HepG2 (cell line): ENCODE measurements around the gene WDR87.

Source experiments
- ATF7 ChIP-seq, 2 experiments: fragments of 450-650 bp in 1 of 2; sonication (generic) in 1 of 2; formaldehyde crosslinking in 1 of 2; IDR thresholded peaks; 2 replicates each; pipeline versions ENCODE4 v1.4.0 to v1.6.1; 2016 to 2020; ENCODE audit warnings: antibody characterized with exemption in 1 of 2, mild to moderate bottlenecking in 1 of 2, missing genetic modification reagents in 1 of 2
- CEBPB ChIP-seq: IDR thresholded peaks from 2 replicates; pipeline ENCODE4 v1.6.1; 2011; ENCODE audit warnings: low read depth, low read length, improper control_type of control experiment, borderline replicate concordance
- ELK4 ChIP-seq: sonication (generic); formaldehyde crosslinking; IDR thresholded peaks from 2 replicates; pipeline ENCODE4 v1.9.0; 2021; ENCODE audit warnings: missing genetic modification reagents, borderline replicate concordance
- MAZ ChIP-seq, 2 experiments: sonication (generic) in 1 of 2; formaldehyde crosslinking in 1 of 2; IDR thresholded peaks; 2 replicates each; pipeline versions ENCODE4 v1.5.0 to v1.6.1; 2012 to 2020; ENCODE audit warnings: low read depth in 2 of 2, mild to moderate bottlenecking in 2 of 2, borderline replicate concordance in 1 of 2, improper control_type of control experiment in 1 of 2, low read length in 1 of 2, missing genetic modification reagents in 1 of 2, moderate library complexity in 1 of 2
- MXD1 ChIP-seq: sonication (generic); formaldehyde crosslinking; IDR thresholded peaks from 2 replicates; pipeline ENCODE4 v1.4.0; 2020; ENCODE audit warnings: mild to moderate bottlenecking, missing genetic modification reagents
- NR2C2 ChIP-seq: sonication (generic); formaldehyde crosslinking; IDR thresholded peaks from 2 replicates; pipeline ENCODE4 v1.4.0; 2020; ENCODE audit warnings: missing genetic modification reagents, mild to moderate bottlenecking, moderate library complexity, borderline replicate concordance
- U2AF1 ChIP-seq: fragments of 200-400 bp; formaldehyde crosslinking; optimal IDR thresholded peaks from 2 replicates; pipeline ENCODE3; 2017; ENCODE audit warnings: mild to moderate bottlenecking, low read depth, low read length
- ZBTB7A ChIP-seq: sonication (generic); formaldehyde crosslinking; IDR thresholded peaks from 2 replicates; pipeline ENCODE4 v1.8.0; 2022; ENCODE audit warnings: mild to moderate bottlenecking, missing genetic modification reagents
- ZFP41 ChIP-seq: sonication (generic); formaldehyde crosslinking; IDR thresholded peaks from 2 replicates; pipeline ENCODE4 v1.4.0; 2020; ENCODE audit warnings: mild to moderate bottlenecking, missing genetic modification reagents, borderline replicate concordance
- ZNF263 ChIP-seq: sonication (generic); formaldehyde crosslinking; IDR thresholded peaks from 2 replicates; pipeline ENCODE4 v1.4.0; 2020; ENCODE audit warnings: missing genetic modification reagents

- TF ChIP-seq NR2C2 (CRISPR knock-in tag) (no peak), ELK4 (CRISPR knock-in tag) (no peak), ZBTB7A (CRISPR knock-in tag) (no peak), U2AF1 (no peak), MAZ (IDR thresholded peaks at IDR 0.05; ENCODE audit: borderline replicate concordance, low read depth, low read length) (no peak), MAZ (CRISPR knock-in tag; IDR thresholded peaks at IDR 0.05; ENCODE audit: low read depth) (no peak), MXD1 (CRISPR knock-in tag) (no peak), ATF7 (IDR thresholded peaks at IDR 0.05) (no peak), ATF7 (CRISPR knock-in tag; IDR thresholded peaks at IDR 0.05) (no peak), ZFP41 (CRISPR knock-in tag) (no peak), ZNF263 (CRISPR knock-in tag) (no peak), CEBPB (no peak)
These were observed 49.6 kb upstream of the WDR87 start for GRCh38 chr19:37955986-37956385.
